K562 (cell line): Measurements from ENCODE around the gene SLAIN1. TPM values are rescaled to one million over a fixed set of nuclear protein-coding genes. Genes with fewer than 3 reads are reported as not detected.

Experiments
- ATAC-seq: fragments of 200-7000 bp; cut with Tn5 transposase; 3 replicates; pipeline ENCODE4 v1.9.1; 2020; ENCODE audit warnings: moderate library complexity
- BruUV-seq: library from RNA; stranded (reverse); fragments of 400-500 nt; replicated peaks from 2 replicates; lab custom pipeline; 2021; lab: Mats Ljungman, UMichigan
- CTCF ChIA-PET: fragments of 300-600 bp; formaldehyde crosslinking; extraction: SDS; loops from one replicate; lab custom pipeline; 2021; ENCODE audit warnings: low intra/inter-chr PET ratio; lab: Yijun Ruan, JAX
- POLR2A ChIA-PET: fragments of 300-600, 350-650 bp; sonication (Branson Sonifier 250); formaldehyde crosslinking; extraction: SDS; loops from one replicate; lab custom pipeline; 2021; ENCODE audit warnings: antibody characterized with exemption, inconsistent platforms; lab: Yijun Ruan, JAX
- DNase-seq, 4 experiments: peaks; one replicate each; pipeline versions ENCODE4 v3.0.0 to v3.0.0-alpha.2; 2011 to 2018; ENCODE audit warnings: low spot score in 3 of 4, mixed read lengths in 3 of 4; ENCODE audit errors: extremely low read depth in 1 of 4
- FAIRE-seq: peaks from 2 replicates; lab custom pipeline; 2011; peaks lifted over from hg19 to GRCh38; lab: Jason Lieb, UNC
- H2AFZ ChIP-seq: 2 replicates; pipeline ENCODE4 v1.6.0; 2011; ENCODE audit warnings: low read depth, low read length, control low read depth, inconsistent platforms
- H3K27ac ChIP-seq: fragments of 200-600 bp; 3 replicates; pipeline ENCODE4 v1.8.0; 2011; ENCODE audit warnings: low read depth, mild to moderate bottlenecking, control low read depth, inconsistent platforms, low read length, moderate library complexity, mixed read lengths; ENCODE audit errors: extremely low read depth
- H3K27me3 ChIP-seq, 2 experiments: fragments of 300-600 bp in 1 of 2; 2 replicates in 1 of 2; 3 replicates in 1 of 2; pipeline versions ENCODE4 v1.6.0 to v1.8.0; 2011; ENCODE audit warnings: inconsistent platforms in 2 of 2, low read length in 2 of 2, mild to moderate bottlenecking in 1 of 2, mixed read lengths in 1 of 2, moderate library complexity in 1 of 2; ENCODE audit not compliant: control insufficient read depth in 2 of 2, insufficient read depth in 2 of 2
- H3K36me3 ChIP-seq: fragments of 300-600 bp; 3 replicates; pipeline ENCODE4 v1.8.0; 2011; ENCODE audit warnings: mild to moderate bottlenecking, low read length, inconsistent platforms; ENCODE audit not compliant: control insufficient read depth, insufficient read depth
- H3K4me1 ChIP-seq, 2 experiments: fragments of 200-600 bp in 1 of 2; replicated peaks in 1 of 2; 2 replicates in 1 of 2; 3 replicates in 1 of 2; pipeline versions ENCODE4 v1.5.1 to v1.8.0; 2011; ENCODE audit warnings: inconsistent platforms in 2 of 2, low read length in 2 of 2, mild to moderate bottlenecking in 1 of 2, mixed read lengths in 1 of 2, moderate library complexity in 1 of 2; ENCODE audit not compliant: control insufficient read depth in 2 of 2, insufficient read depth in 2 of 2
- H3K4me2 ChIP-seq: 2 replicates; pipeline ENCODE4 v1.6.1; 2011; ENCODE audit warnings: low read length, control low read depth, inconsistent platforms, mixed read lengths; ENCODE audit not compliant: insufficient read depth
- H3K4me3 ChIP-seq: fragments of 200-600 bp; sonication (generic), shearing (Covaris generic); 2 replicates; pipeline ENCODE4 v1.5.1; 2016; ENCODE audit warnings: control low read depth, inconsistent platforms
- H3K79me2 ChIP-seq: fragments of 200-600 bp; 3 replicates; pipeline ENCODE4 v1.8.0; 2011; ENCODE audit warnings: low read length, inconsistent platforms; ENCODE audit not compliant: control insufficient read depth, insufficient read depth
- H3K9ac ChIP-seq, 2 experiments: 2 replicates each; pipeline versions ENCODE4 v1.6.0 to v1.6.1; 2011; ENCODE audit warnings: low read depth in 2 of 2, low read length in 2 of 2, control low read depth in 1 of 2, inconsistent platforms in 1 of 2, mild to moderate bottlenecking in 1 of 2, mixed read lengths in 1 of 2; ENCODE audit not compliant: insufficient read depth in 1 of 2
- H3K9me1 ChIP-seq: one replicate; pipeline ENCODE4 v1.6.0; 2011; ENCODE audit warnings: inconsistent platforms, mild to moderate bottlenecking, low read length, moderate library complexity; ENCODE audit not compliant: control insufficient read depth, insufficient read depth
- H3K9me3 ChIP-seq: replicated peaks from 2 replicates; pipeline ENCODE4 v1.5.1; 2011; ENCODE audit warnings: low read depth, low read length, inconsistent platforms; ENCODE audit not compliant: control insufficient read depth, insufficient read depth
- H4K20me1 ChIP-seq: replicated peaks from 2 replicates; pipeline ENCODE4 v1.6.1; 2011; ENCODE audit warnings: low read length, inconsistent platforms, mixed read lengths; ENCODE audit not compliant: control insufficient read depth, insufficient read depth
- ARID1B ChIP-seq: fragments of 450-650 bp; IDR thresholded peaks from 2 replicates; pipeline ENCODE4 v1.6.1; 2016; ENCODE audit warnings: antibody characterized with exemption, mild to moderate bottlenecking, inconsistent platforms
- CBX5 ChIP-seq: IDR thresholded peaks from 2 replicates; pipeline ENCODE4 v1.6.1; 2014; ENCODE audit warnings: low read depth, borderline replicate concordance
- SMARCB1 ChIP-seq: IDR thresholded peaks from 2 replicates; pipeline ENCODE4 v1.6.1; 2011; ENCODE audit warnings: improper control_type of control experiment, low read depth; ENCODE audit not compliant: insufficient read length
- WGBS: fragments of 100-300 bp; shearing (Covaris generic); methylation state at CpG from one replicate; pipeline ENCODE4 v1.1.6; 2016; ENCODE audit warnings: low coverage, mixed read lengths; ENCODE audit not compliant: insufficient coverage; ENCODE audit errors: missing lambda C conversion rate; 5-methylcytosine and 5-hydroxymethylcytosine counted together
- in situ Hi-C: fragments of 300-500 bp; cut with MboI; formaldehyde crosslinking; loops from 4 replicates; pipeline ENCODE4 v1.15.0; 2018; ENCODE audit warnings: inconsistent platforms, mixed read lengths
- intact Hi-C: fragments of 100-400 bp; cut with micrococcal nuclease; formaldehyde crosslinking; loops from 2 replicates; pipeline ENCODE4 v1.14.2; 2022
- polyA plus RNA-seq, 8 experiments: library from polyadenylated mRNA; depleted of rRNA in 4 of 8; stranded (reverse) in 5 of 8; unstranded in 3 of 8; fragments of >200 nt; fragmentation: Nextera tagmentation in 2 of 8; fragmentation: Illumina TruSeq in 1 of 8; extraction: Ambion mirVana in 2 of 8; extraction: Trizol in 1 of 8; gene quantifications; 2 replicates each; pipeline versions ENCODE4 v1.2.1 to v1.2.3, GENCODE V29; 2011 to 2014; ENCODE audit warnings: inconsistent platforms in 1 of 8, missing spikeins in 1 of 8
- total RNA-seq, 7 experiments: library from RNA; depleted of rRNA in 6 of 7; stranded (reverse); fragments of >200 nt in 6 of 7; fragmentation: Illumina TruSeq in 2 of 7; extraction: Trizol in 2 of 7; gene quantifications; 2 replicates each; pipeline versions ENCODE4 v1.2.1 to v1.2.3, GENCODE V29; 2011 to 2021; ENCODE audit warnings: low replicate concordance in 1 of 7
- TF ChIP-seq, protein P1 (sequence below): sonication (generic); formaldehyde crosslinking; IDR thresholded peaks from 2 replicates; pipeline ENCODE4 v1.8.1; 2023; ENCODE audit warnings: mild to moderate bottlenecking, missing genetic modification reagents
- TF ChIP-seq, protein P2 (sequence below): fragments of 250-450 bp; sonication (Bioruptor Pico); IDR thresholded peaks from 2 replicates; pipeline ENCODE4 v1.5.1; 2021; ENCODE audit warnings: mild to moderate bottlenecking

The SLAIN1 gene
- total and polyA plus RNA-seq, 9 of the 15 experiments (the other 6 are each of a cell fraction or from before 2014, with no cell fraction given): 0.07 to 0.40 (median 0.10) TPM; not detected in 3

DNA sequence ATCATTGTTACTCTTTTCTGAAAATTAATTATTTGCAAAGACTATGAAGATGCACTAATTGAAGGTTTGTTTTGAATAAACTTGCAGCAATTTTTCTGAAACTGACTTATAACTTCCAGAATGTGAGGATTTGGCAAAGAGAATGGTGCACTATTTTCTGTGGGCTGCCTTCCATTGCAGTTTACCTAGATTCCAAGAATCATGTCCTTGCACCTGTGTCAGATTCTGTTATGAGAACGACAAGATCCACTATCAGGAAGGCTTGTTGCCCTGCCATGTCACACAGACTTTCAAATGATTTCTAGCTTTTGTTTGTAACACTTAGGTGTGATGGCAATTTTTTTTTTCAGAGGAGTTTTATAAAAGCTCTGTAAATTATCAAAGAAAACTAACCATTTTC, 5.6 kb upstream of the SLAIN1 start:
- Histone ChIP-seq H4K20me1 (no peaks in the 10 kb centered on the region), H3K27me3 (no peaks in the 10 kb centered on the region)

More for the DNA sequence above, 5.6 kb upstream of the SLAIN1 start:
- in situ Hi-C loops (no loop called here), intact Hi-C loops (no loop called here)
- POLR2A ChIA-PET: no interaction called here
- H3K9me1 ChIP-seq: no peaks in the 10 kb centered on the region
- no peak overlapping the region for H3K27ac ChIP-seq
- FAIRE-seq: no peak
- no peak for DNase-seq
- no peak overlapping the region for H2AFZ ChIP-seq
- CTCF ChIA-PET: no interaction called here
- no peak overlapping the region for H3K4me3 ChIP-seq
- H3K9ac ChIP-seq: no peak overlapping the region
- H3K4me2 ChIP-seq: no peak overlapping the region
- no peaks in the 10 kb centered on the region for H3K9me3 ChIP-seq
- ATAC-seq: no peak
- TF ChIP-seq SMARCB1 (no peak), CBX5 (no peak), ARID1B (no peak)
- TF ChIP-seq, protein P1, sequence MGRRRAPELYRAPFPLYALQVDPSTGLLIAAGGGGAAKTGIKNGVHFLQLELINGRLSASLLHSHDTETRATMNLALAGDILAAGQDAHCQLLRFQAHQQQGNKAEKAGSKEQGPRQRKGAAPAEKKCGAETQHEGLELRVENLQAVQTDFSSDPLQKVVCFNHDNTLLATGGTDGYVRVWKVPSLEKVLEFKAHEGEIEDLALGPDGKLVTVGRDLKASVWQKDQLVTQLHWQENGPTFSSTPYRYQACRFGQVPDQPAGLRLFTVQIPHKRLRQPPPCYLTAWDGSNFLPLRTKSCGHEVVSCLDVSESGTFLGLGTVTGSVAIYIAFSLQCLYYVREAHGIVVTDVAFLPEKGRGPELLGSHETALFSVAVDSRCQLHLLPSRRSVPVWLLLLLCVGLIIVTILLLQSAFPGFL (CRISPR knock-in tag): no peak
- TF ChIP-seq, protein P2, sequence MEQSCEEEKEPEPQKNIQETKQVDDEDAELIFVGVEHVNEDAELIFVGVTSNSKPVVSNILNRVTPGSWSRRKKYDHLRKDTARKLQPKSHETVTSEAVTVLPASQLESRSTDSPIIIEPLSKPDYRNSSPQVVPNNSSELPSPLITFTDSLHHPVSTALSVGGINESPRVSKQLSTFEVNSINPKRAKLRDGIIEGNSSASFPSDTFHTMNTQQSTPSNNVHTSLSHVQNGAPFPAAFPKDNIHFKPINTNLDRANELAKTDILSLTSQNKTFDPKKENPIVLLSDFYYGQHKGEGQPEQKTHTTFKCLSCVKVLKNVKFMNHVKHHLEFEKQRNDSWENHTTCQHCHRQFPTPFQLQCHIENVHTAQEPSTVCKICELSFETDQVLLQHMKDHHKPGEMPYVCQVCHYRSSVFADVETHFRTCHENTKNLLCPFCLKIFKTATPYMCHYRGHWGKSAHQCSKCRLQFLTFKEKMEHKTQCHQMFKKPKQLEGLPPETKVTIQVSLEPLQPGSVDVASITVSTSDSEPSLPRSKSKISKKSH (CRISPR knock-in tag): no peak
- TF ChIP-seq, all 486 proteins: peak for 0
- H3K4me1 ChIP-seq: no peaks in the 10 kb centered on the region
- no TSS peak for BruUV-seq
- WGBS: 0% methylated on average over 1 of the region's 1 CpG
- no peaks in the 10 kb centered on the region for H3K79me2 ChIP-seq
- no peaks in the 10 kb centered on the region for H3K36me3 ChIP-seq
